ENCODE results near the gene FAM184A. TPM values are rescaled to one million over a fixed set of nuclear protein-coding genes. Genes with fewer than 3 reads are reported as not detected.

FAM184A gene
- polyA plus RNA-seq, 2 of the 4 experiments (the other 2 are of a cell fraction): 0.06 TPM; not detected in 1

DNA sequence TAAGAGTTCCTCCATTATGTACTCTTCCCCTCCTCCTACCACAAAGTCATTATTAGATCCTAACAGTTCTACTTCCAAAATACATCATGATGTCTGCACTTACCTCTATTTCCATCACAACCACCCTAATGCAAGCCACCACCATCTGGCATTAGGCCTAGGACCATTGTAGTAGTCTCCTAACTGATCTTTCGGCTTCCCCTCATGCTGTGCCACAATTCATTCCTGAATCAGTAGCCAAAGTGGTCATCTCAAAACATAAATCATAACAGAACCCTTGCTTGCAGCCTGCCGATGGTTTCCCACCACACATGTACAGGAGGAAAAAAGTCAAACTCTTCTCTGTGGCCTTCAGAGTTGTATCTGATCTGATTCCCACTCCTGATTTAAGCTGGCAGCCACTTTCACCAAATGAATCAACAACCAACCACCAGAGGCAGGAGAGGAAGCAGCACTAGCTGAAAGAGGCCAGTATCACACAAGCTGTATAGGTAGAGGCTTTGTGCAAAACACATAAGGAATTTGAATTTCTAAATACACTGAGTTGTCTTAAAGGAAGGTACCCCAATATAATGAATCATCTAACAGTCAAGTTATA, 26.1 kb downstream of the FAM184A start (continued):
- no peak for TF ChIP-seq CHD2 (IDR thresholded peaks at IDR 0.05; ENCODE audit: low read length, partially characterized antibody)

DNA sequence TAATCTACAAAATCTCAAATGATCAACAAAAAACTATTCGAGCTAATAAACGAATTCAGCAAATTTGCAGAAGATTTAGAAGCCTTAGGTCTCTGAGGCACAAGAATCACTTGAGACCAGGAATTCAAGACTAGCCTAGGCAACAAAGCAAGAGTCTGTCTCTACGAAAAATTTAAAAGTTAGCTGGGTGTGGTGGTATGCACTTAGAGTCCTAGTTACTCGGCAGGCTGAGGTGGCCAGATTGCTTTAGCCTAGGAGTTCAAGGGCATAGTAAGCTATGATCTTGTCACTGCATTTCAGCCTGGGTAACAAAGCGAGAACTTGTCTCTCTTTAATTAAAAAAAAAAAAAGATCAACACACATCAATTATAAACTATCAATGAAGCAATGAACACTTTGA, 34.2 kb downstream of the FAM184A start:
- 11% methylated on average over 5 of the region's 5 CpGs for WGBS (ENCODE audit: missing lambda C conversion rate)
- POLR2A ChIA-PET: no interaction called here
- H3K27ac ChIP-seq: no peak overlapping the region
- CTCF ChIA-PET: no interaction called here
- DNase-seq (ENCODE audit: low read depth in 1 of 2, low spot score in 1 of 2) (no peak), FAIRE-seq (no peak), ATAC-seq (no peak)
- no peaks in the 10 kb centered on the region for H3K4me1 ChIP-seq
- H3K4me2 ChIP-seq: no peak overlapping the region
- H3K9me3 ChIP-seq: no peaks in the 10 kb centered on the region
- H3K4me3 ChIP-seq: no peak overlapping the region
- TF ChIP-seq, protein P1, sequence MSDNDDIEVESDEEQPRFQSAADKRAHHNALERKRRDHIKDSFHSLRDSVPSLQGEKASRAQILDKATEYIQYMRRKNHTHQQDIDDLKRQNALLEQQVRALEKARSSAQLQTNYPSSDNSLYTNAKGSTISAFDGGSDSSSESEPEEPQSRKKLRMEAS (IDR thresholded peaks at IDR 0.05): no peak
- TF ChIP-seq POLR2AphosphoS2 (conservative IDR thresholded peaks at IDR 0.05; ENCODE audit: low read length) (no peak), MYC (IDR thresholded peaks at IDR 0.05; ENCODE audit: borderline replicate concordance, low read length) (no peak), MAFK (IDR thresholded peaks at IDR 0.05; ENCODE audit: partially characterized antibody) (no peak), EHF (CRISPR knock-in tag; IDR thresholded peaks at IDR 0.05) (no peak), TP53 (CRISPR knock-in tag; IDR thresholded peaks at IDR 0.05) (no peak), NPAS2 (CRISPR knock-in tag; IDR thresholded peaks at IDR 0.05; ENCODE audit: borderline replicate concordance) (no peak), EHMT2 (IDR thresholded peaks at IDR 0.05; ENCODE audit: low read depth) (no peak), NFE2L2 (conservative IDR thresholded peaks at IDR 0.05; ENCODE audit: low read length) (no peak), RCOR1 (IDR thresholded peaks at IDR 0.05; ENCODE audit: low read depth, low read length) (no peak), MAZ (IDR thresholded peaks at IDR 0.05; ENCODE audit: borderline replicate concordance, low read depth, low read length) (no peak), EP300 (IDR thresholded peaks at IDR 0.05) (no peak), JUN (IDR thresholded peaks at IDR 0.05) (no peak), ZFP36 (IDR thresholded peaks at IDR 0.05; ENCODE audit: borderline replicate concordance, partially characterized antibody) (no peak)
- TF ChIP-seq, protein P2, sequence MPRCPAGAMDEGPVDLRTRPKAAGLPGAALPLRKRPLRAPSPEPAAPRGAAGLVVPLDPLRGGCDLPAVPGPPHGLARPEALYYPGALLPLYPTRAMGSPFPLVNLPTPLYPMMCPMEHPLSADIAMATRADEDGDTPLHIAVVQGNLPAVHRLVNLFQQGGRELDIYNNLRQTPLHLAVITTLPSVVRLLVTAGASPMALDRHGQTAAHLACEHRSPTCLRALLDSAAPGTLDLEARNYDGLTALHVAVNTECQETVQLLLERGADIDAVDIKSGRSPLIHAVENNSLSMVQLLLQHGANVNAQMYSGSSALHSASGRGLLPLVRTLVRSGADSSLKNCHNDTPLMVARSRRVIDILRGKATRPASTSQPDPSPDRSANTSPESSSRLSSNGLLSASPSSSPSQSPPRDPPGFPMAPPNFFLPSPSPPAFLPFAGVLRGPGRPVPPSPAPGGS (IDR thresholded peaks at IDR 0.05): no peak
- TF ChIP-seq, protein P3, sequence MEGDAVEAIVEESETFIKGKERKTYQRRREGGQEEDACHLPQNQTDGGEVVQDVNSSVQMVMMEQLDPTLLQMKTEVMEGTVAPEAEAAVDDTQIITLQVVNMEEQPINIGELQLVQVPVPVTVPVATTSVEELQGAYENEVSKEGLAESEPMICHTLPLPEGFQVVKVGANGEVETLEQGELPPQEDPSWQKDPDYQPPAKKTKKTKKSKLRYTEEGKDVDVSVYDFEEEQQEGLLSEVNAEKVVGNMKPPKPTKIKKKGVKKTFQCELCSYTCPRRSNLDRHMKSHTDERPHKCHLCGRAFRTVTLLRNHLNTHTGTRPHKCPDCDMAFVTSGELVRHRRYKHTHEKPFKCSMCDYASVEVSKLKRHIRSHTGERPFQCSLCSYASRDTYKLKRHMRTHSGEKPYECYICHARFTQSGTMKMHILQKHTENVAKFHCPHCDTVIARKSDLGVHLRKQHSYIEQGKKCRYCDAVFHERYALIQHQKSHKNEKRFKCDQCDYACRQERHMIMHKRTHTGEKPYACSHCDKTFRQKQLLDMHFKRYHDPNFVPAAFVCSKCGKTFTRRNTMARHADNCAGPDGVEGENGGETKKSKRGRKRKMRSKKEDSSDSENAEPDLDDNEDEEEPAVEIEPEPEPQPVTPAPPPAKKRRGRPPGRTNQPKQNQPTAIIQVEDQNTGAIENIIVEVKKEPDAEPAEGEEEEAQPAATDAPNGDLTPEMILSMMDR (IDR thresholded peaks at IDR 0.05): no peak
- TF ChIP-seq, protein P4, sequence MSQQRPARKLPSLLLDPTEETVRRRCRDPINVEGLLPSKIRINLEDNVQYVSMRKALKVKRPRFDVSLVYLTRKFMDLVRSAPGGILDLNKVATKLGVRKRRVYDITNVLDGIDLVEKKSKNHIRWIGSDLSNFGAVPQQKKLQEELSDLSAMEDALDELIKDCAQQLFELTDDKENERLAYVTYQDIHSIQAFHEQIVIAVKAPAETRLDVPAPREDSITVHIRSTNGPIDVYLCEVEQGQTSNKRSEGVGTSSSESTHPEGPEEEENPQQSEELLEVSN (IDR thresholded peaks at IDR 0.05; ENCODE audit: borderline replicate concordance, low read depth): no peak
- TF ChIP-seq, protein P5, sequence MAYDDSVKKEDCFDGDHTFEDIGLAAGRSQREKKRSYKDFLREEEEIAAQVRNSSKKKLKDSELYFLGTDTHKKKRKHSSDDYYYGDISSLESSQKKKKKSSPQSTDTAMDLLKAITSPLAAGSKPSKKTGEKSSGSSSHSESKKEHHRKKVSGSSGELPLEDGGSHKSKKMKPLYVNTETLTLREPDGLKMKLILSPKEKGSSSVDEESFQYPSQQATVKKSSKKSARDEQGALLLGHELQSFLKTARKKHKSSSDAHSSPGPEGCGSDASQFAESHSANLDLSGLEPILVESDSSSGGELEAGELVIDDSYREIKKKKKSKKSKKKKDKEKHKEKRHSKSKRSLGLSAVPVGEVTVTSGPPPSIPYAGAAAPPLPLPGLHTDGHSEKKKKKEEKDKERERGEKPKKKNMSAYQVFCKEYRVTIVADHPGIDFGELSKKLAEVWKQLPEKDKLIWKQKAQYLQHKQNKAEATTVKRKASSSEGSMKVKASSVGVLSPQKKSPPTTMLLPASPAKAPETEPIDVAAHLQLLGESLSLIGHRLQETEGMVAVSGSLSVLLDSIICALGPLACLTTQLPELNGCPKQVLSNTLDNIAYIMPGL (CRISPR knock-in tag; IDR thresholded peaks at IDR 0.05; ENCODE audit: borderline replicate concordance): no peak

DNA sequence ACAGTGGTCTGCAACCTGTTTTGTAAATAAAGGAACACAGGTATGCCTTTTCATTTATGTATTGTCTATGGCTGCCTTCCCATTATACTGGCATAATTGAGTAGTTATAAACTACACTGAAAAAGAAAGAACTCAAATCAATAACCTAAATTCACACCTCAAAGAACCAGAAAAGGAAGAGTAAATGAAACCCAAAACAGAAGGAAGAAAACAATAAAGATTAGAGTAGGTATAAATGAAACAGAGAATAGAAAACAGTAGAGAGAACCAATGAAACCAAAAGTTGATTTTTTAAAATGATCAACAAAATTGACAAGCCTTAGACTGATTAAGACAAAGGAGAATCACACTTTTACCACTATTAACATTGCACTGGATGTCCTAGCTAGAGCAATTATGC, 34.7 kb downstream of the FAM184A start:
- ATAC-seq (no peak), FAIRE-seq (no peak)
- CTCF ChIA-PET: no interaction called here

More for the DNA sequence above, 34.7 kb downstream of the FAM184A start:
- no peak for DNase-seq (ENCODE audit: low read depth in 1 of 2, low spot score in 1 of 2)
- Histone ChIP-seq H3K4me3 (no peak overlapping the region), H3K4me1 (no peaks in the 10 kb centered on the region), H3K4me2 (no peak overlapping the region), H3K27ac (no peak overlapping the region), H3K9me3 (no peaks in the 10 kb centered on the region)
- POLR2A ChIA-PET: no interaction called here
- TF ChIP-seq NFE2L2 (conservative IDR thresholded peaks at IDR 0.05; ENCODE audit: low read length) (no peak), CBX2 (IDR thresholded peaks at IDR 0.05; ENCODE audit: borderline replicate concordance, low read depth) (no peak), POLR2A (IDR thresholded peaks at IDR 0.05; ENCODE audit: low read length) (no peak), MAFK (IDR thresholded peaks at IDR 0.05; ENCODE audit: partially characterized antibody) (no peak), CBX8 (IDR thresholded peaks at IDR 0.05) (no peak)

Measured in A549 (cell line).